ENCODE data around the gene SELENOV. TPM values are rescaled to one million over a fixed set of nuclear protein-coding genes. Genes with fewer than 3 reads are reported as not detected.

Gene SELENOV
- total RNA-seq, 2 experiments from 2014 or later = not detected

DNA sequence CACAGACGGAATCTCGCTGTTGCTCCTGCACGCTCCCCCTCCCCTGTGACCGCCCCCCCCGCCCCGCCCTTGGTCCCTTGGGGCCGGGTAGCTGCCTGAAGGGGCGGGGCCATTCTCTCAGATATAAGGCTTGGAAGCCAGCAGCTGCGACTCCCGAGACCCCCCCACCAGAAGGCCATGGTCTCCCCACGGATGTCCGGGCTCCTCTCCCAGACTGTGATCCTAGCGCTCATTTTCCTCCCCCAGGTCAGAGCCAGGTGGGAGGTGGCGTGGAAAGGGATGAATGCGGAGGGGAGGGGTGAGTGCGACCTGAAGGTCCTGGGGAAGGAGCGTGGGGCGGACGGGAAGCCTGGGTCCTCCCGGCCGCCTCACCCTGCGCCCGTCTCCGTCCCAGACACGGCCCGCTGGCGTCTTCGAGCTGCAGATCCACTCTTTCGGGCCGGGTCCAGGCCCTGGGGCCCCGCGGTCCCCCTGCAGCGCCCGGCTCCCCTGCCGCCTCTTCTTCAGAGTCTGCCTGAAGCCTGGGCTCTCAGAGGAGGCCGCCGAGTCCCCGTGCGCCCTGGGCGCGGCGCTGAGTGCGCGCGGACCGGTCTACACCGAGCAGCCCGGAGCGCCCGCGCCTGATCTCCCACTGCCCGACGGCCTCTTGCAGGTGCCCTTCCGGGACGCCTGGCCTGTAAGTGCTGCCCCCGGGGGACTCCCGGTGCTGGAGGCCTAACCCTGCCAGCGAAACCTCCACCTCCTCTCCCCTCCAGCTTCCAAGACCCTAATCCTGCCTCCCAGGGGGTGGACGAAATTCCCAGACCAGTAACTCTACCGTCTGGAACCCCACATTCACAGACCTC, 15.9 kb upstream of the SELENOV start, which contains the start of gene DLL3:
TSS of gene DLL3 (plus strand) at position 150 of the 845 bp plus-strand sequence. CDS start at position 178, 28 bp downstream.
- DNase-seq (no peak), ATAC-seq (no peak)
- Mint-ChIP-seq H3K4me3 (peak within 1 kb of the TSS; percentile 34), H3K9me3 (ENCODE audit: low read depth) (no peaks in the 10 kb centered on the region), H3K27ac (no peak within 1 kb of the TSS), H3K36me3 (no peaks in the 10 kb centered on the region), H3K27me3 (peaks cover 59% of the 10 kb centered on the region), H3K4me1 (peaks cover 18% of the 10 kb centered on the region)
- CTCF ChIA-PET = interaction anchor here (1.1 to 1.7 kb wide), 6 partner anchors 9 to 58 kb away, joined by 3 to 6 read pairs (median 4); no protein-coding TSS in a partner anchor

DNA sequence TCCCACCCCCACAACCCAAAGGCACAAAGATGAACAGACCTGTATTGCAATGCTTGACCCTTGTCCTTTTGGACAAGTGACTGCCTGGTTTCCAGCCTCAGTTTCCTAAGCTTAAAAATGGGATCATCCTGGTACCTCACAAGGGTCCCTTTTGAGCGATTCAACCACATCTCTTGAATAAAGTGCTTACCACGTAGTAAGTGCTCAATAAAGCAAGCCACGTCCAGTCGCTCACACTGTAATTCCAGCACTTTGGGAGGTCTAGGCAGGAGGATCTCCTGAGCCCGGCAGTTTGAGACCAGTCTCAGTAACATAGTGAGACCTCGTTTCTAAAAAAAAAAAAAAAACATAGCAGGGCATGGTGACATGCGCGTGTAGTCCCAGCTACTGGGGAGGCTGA, 15.0 kb upstream of the SELENOV start:
- Mint-ChIP-seq H3K9me3 (ENCODE audit: low read depth) (no peaks in the 10 kb centered on the region), H3K4me1 (peaks cover 18% of the 10 kb centered on the region), H3K36me3 (no peaks in the 10 kb centered on the region), H3K27ac (no peak overlapping the region), H3K4me3 (no peak overlapping the region), H3K27me3 (peaks cover 68% of the 10 kb centered on the region)
- DNase-seq (no peak), ATAC-seq (no peak)
- CTCF ChIA-PET = interaction anchor here (1.2 to 1.4 kb wide), 3 partner anchors 8 to 35 kb away, joined by 3 to 6 read pairs (median 5); no protein-coding TSS in a partner anchor

DNA sequence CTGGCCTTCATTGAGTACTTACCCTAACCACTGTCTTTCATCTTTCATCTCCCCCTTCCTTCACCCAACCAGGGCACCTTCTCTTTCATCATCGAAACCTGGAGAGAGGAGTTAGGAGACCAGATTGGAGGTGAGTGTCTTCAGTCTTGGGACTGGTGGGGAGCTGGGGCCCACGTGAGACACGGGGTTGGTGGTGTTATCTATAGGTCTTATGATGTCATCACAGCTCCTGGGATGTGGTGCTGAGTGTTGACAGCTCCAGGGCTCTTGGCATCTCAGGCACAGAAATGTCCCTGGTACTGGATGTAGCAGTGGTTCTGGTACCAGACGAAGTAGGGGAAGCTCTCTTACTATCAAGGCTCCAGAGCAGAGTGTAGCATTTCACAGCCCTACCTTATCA, 14.4 kb upstream of the SELENOV start:
- H3K36me3 Mint-ChIP-seq = no peaks in the 10 kb centered on the region
- CTCF ChIA-PET = interaction anchor here (0.9 to 1.4 kb wide), 3 partner anchors 9 to 65 kb away, joined by 4 to 5 read pairs (median 4); partner anchors contain the start of gene RPS16
- no peaks in the 10 kb centered on the region for H3K9me3 Mint-ChIP-seq (ENCODE audit: low read depth)

DNA sequence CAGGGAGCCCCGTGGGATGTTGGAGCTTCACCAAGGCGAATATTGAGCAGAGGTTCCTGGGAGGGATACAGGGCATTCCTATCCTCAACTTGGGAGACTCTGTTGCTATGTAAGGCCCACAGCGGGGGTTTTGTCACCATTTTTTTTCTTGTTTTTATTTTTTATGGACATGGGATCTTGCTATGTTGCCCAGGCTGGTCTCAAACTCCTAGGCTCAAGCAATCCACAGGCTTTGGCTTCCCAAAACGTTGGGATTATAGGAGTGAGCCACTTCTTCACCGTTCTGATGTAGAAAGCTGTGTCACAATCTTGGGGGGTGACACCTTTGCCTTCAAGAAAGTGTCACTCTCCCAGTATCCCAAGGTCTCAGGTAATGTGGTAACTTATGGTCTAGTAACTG, 13.6 kb upstream of the SELENOV start:
- ATAC-seq (no peak), DNase-seq (no peak)
- peaks cover 21% of the 10 kb centered on the region for H3K4me1 Mint-ChIP-seq
- CTCF ChIA-PET = interaction anchor here (1.3 to 1.5 kb wide), 3 partner anchors 10 to 27 kb away, joined by 4 to 5 read pairs (median 5); no protein-coding TSS in a partner anchor
- H3K36me3 Mint-ChIP-seq = no peaks in the 10 kb centered on the region
- no peak overlapping the region for H3K4me3 Mint-ChIP-seq
- no peak overlapping the region for H3K27ac Mint-ChIP-seq
- H3K9me3 Mint-ChIP-seq (ENCODE audit: low read depth) = no peaks in the 10 kb centered on the region
- H3K27me3 Mint-ChIP-seq = peaks cover 69% of the 10 kb centered on the region

More for the DNA sequence above, 14.4 kb upstream of the SELENOV start:
- peaks cover 71% of the 10 kb centered on the region for H3K27me3 Mint-ChIP-seq
- no peak overlapping the region for H3K27ac Mint-ChIP-seq
- ATAC-seq = no peak
- no peak overlapping the region for H3K4me3 Mint-ChIP-seq
- no peak for DNase-seq
- peaks cover 19% of the 10 kb centered on the region for H3K4me1 Mint-ChIP-seq

DNA sequence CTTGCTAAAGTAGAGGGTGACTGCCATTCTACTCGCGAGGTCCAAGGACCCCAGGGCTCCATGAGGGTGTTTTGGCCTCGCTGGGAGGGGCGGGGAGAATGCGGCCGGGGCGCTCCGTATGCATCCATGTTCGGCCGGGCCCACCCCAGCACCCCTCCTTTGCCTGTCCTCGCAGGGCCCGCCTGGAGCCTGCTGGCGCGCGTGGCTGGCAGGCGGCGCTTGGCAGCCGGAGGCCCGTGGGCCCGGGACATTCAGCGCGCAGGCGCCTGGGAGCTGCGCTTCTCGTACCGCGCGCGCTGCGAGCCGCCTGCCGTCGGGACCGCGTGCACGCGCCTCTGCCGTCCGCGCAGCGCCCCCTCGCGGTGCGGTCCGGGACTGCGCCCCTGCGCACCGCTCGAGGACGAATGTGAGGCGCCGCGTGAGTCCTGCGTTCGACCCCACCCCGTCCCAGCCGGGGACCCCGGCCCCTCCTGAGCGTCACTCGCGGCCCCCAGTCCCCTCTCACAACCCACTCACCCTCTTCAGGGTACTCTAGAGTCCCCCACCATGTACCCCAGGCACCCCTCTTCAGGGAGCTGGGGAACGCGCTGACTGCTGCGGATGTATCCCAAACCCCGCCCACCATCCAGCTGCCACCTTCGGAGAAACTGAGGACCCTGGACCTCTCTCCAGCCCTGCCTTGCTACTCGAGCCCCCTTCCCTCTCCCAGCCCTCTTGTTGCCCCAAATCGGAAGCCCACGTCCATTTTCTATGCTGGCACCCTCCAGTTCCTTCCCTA, 12.1 kb upstream of the SELENOV start:
- peaks cover 30% of the 10 kb centered on the region for H3K4me1 Mint-ChIP-seq
- ATAC-seq = peak; percentile 71
- H3K9me3 Mint-ChIP-seq (ENCODE audit: low read depth) = no peaks in the 10 kb centered on the region
- no peak overlapping the region for H3K27ac Mint-ChIP-seq
- CTCF ChIA-PET = interaction anchor here (0.5 to 2.2 kb wide), 19 partner anchors 8 to 176 kb away, joined by 3 to 22 read pairs (median 5); partner anchors contain the start of genes EID2, EID2B, RPS16 and SELENOV
- H3K4me3 Mint-ChIP-seq = no peak overlapping the region
- no peaks in the 10 kb centered on the region for H3K36me3 Mint-ChIP-seq
- peaks cover 68% of the 10 kb centered on the region for H3K27me3 Mint-ChIP-seq
- DNase-seq = peak; percentile 76

DNA sequence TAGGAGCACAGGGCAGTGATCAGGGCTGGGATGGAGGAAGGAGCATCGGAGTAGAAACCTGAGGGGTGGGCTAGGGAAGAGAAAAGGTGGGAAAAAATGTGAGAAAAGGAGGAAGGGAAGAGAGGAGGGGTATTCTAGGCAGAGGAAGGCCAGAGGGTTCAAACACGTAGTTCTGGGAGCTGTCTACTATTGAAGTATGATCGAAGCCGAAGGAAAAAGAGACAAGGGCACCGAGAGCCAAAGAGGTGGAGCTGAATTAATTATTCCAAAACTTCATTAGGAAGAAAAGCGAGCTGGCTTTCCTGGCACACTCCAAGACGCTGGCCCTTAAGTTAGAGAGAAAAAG, 8.4 kb upstream of the SELENOV start:
- Mint-ChIP-seq H3K27ac (no peak overlapping the region), H3K27me3 (peaks cover 54% of the 10 kb centered on the region), H3K9me3 (ENCODE audit: low read depth) (no peaks in the 10 kb centered on the region), H3K36me3 (no peaks in the 10 kb centered on the region), H3K4me1 (peaks cover 22% of the 10 kb centered on the region), H3K4me3 (peak overlapping the region; percentile 1)
- CTCF ChIA-PET = interaction anchor here (2.7 kb wide), 1 partner anchor 26 kb away, joined by 11 read pairs; the partner anchor contains the start of gene EID2B
- no peak for DNase-seq
- ATAC-seq = no peak

DNA sequence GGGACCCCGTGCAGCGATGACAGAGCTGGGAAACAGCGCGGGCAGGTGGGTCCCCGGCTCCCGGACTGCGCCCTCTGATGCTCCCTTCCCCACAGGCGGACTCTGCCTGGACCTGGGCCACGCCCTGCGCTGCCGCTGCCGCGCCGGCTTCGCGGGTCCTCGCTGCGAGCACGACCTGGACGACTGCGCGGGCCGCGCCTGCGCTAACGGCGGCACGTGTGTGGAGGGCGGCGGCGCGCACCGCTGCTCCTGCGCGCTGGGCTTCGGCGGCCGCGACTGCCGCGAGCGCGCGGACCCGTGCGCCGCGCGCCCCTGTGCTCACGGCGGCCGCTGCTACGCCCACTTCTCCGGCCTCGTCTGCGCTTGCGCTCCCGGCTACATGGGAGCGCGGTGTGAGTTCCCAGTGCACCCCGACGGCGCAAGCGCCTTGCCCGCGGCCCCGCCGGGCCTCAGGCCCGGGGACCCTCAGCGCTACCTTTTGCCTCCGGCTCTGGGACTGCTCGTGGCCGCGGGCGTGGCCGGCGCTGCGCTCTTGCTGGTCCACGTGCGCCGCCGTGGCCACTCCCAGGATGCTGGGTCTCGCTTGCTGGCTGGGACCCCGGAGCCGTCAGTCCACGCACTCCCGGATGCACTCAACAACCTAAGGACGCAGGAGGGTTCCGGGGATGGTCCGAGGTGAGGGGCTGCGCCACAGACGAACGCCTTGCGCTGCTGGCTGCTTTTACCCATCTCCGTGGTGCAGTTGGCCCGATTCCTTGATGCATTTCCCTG, 7.8 kb upstream of the SELENOV start:
- CTCF ChIA-PET = interaction anchor here (1.7 to 2.7 kb wide), 2 partner anchors 9 to 26 kb away, joined by 6 to 11 read pairs; partner anchors contain the start of genes DLL3 and EID2B
- H3K4me3 Mint-ChIP-seq = peak overlapping the region; percentile 74
- peaks cover 54% of the 10 kb centered on the region for H3K27me3 Mint-ChIP-seq
- no peaks in the 10 kb centered on the region for H3K9me3 Mint-ChIP-seq (ENCODE audit: low read depth)
- DNase-seq (peak; percentile 64), ATAC-seq (peak; percentile 71)
- H3K4me1 Mint-ChIP-seq = peaks cover 22% of the 10 kb centered on the region
- no peaks in the 10 kb centered on the region for H3K36me3 Mint-ChIP-seq
- no peak overlapping the region for H3K27ac Mint-ChIP-seq

DNA sequence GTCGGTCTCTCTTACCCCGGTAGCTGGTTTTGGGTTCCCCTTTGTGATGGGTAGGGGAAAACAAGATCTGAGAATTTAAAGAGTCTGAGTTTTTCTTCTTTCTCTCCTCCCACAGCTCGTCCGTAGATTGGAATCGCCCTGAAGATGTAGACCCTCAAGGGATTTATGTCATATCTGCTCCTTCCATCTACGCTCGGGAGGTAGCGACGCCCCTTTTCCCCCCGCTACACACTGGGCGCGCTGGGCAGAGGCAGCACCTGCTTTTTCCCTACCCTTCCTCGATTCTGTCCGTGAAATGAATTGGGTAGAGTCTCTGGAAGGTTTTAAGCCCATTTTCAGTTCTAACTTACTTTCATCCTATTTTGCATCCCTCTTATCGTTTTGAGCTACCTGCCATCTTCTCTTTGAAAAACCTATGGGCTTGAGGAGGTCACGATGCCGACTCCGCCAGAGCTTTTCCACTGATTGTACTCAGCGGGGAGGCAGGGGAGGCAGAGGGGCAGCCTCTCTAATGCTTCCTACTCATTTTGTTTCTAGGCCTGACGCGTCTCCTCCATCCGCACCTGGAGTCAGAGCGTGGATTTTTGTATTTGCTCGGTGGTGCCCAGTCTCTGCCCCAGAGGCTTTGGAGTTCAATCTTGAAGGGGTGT, 7.1 kb upstream of the SELENOV start:
- H3K27ac Mint-ChIP-seq = no peak overlapping the region
- H3K9me3 Mint-ChIP-seq (ENCODE audit: low read depth) = no peaks in the 10 kb centered on the region
- peaks cover 58% of the 10 kb centered on the region for H3K27me3 Mint-ChIP-seq
- H3K4me3 Mint-ChIP-seq = peak overlapping the region; percentile 74
- no peaks in the 10 kb centered on the region for H3K36me3 Mint-ChIP-seq
- ATAC-seq (no peak), DNase-seq (no peak)
- H3K4me1 Mint-ChIP-seq = peaks cover 22% of the 10 kb centered on the region
- CTCF ChIA-PET = interaction anchor here (1.0 to 2.7 kb wide), 3 partner anchors 10 to 29 kb away, joined by 3 to 11 read pairs (median 6); partner anchors contain the start of genes DLL3 and EID2B

DNA sequence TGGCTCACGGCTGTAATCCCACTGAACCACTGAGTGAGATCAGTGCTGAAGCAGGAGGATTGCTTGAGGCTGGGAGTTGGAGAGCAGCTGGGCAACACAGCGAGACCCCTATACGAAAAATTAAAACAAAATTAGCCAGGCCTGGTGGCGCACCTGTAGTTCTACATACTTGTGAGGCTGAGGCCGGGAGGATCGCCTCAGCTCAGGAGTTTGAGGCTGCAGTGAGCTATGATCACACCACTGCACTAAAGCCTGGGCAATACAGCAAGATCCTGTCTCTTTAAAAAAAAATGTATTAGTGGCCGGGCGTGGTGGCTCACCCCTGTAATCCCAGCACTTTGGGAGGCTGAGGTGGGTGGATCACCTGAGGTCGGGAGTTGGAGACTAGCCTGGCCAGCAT, 6.3 kb upstream of the SELENOV start:
- DNase-seq = no peak
- no peak overlapping the region for H3K27ac Mint-ChIP-seq
- H3K36me3 Mint-ChIP-seq = no peaks in the 10 kb centered on the region
- no peaks in the 10 kb centered on the region for H3K9me3 Mint-ChIP-seq (ENCODE audit: low read depth)
- CTCF ChIA-PET = interaction anchor here (0.7 to 2.7 kb wide), 4 partner anchors 9 to 284 kb away, joined by 3 to 11 read pairs (median 4); partner anchors contain the start of gene EID2B
- ATAC-seq = no peak
- peaks cover 58% of the 10 kb centered on the region for H3K27me3 Mint-ChIP-seq
- peaks cover 17% of the 10 kb centered on the region for H3K4me1 Mint-ChIP-seq
- no peak overlapping the region for H3K4me3 Mint-ChIP-seq

DNA sequence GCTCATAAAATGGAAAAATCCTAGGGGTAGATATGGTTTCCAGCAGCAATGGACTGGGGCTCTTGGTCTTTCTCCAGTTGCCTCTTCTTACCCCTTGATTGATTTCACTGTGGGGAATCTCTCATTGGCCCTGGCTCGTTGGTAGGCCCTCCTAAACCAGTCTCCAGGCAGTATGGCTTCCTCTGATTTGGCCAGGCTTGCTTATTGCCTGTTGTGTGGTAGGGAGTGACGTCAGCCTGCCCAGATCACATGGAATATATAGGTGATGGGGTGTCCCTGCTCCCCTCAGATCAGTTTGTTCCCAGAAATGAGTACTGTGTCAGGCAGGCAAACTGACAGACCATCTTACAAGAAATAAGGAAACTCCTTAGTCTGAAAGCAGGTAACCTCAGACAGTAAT, 5.7 kb upstream of the SELENOV start:
- ATAC-seq = no peak
- Mint-ChIP-seq H3K36me3 (no peaks in the 10 kb centered on the region), H3K9me3 (ENCODE audit: low read depth) (no peaks in the 10 kb centered on the region), H3K4me3 (no peak overlapping the region), H3K4me1 (peaks cover 17% of the 10 kb centered on the region), H3K27me3 (peaks cover 60% of the 10 kb centered on the region), H3K27ac (no peak overlapping the region)
- CTCF ChIA-PET = interaction anchor here (0.7 to 2.7 kb wide), 4 partner anchors 9 to 284 kb away, joined by 3 to 11 read pairs (median 4); partner anchors contain the start of gene EID2B
- DNase-seq = no peak

DNA sequence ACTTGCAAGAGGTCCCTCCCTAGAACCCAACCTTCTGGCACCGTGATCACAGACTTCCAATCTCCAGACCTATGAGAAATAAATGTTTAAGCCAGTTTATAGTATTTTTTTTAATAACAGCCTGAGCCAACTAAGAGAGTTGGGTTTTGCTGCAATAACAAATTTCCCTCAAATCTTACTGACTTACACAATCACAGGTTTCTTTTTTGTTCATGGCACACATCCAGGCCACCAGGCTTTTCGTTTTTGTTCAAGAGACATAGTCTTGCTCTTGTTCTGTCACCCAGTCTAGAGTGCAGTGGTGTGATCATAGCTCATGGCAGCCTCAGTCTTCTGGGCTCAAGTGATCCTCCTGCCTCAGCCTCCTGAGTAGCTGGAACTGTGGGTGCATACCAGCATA, 2.0 kb upstream of the SELENOV start:
- Mint-ChIP-seq H3K27me3 (peaks cover 63% of the 10 kb centered on the region), H3K36me3 (no peaks in the 10 kb centered on the region), H3K4me1 (peaks cover 14% of the 10 kb centered on the region), H3K9me3 (ENCODE audit: low read depth) (no peaks in the 10 kb centered on the region), H3K4me3 (no peak overlapping the region), H3K27ac (no peak overlapping the region)
- CTCF ChIA-PET = interaction anchor here (1.1 to 1.7 kb wide), 2 partner anchors 15 to 28 kb away, joined by 3 to 4 read pairs; partner anchors contain the start of gene DLL3
- DNase-seq (no peak), ATAC-seq (no peak)
